HG03060 (cell line): Measurements from ENCODE around the gene PHF5A.
A peak's percentile ranks its signal among the peaks of the same experiment; 100 is the strongest.

ENCODE experiments used
- ATAC-seq: cut with Tn5 transposase; IDR thresholded peaks from one replicate; pipeline ENCODE4 v1.9.1; 2021; ENCODE audit warnings: low read depth, moderate number of reproducible peaks; ENCODE audit not compliant: unreplicated experiment

The PHF5A gene

DNA sequence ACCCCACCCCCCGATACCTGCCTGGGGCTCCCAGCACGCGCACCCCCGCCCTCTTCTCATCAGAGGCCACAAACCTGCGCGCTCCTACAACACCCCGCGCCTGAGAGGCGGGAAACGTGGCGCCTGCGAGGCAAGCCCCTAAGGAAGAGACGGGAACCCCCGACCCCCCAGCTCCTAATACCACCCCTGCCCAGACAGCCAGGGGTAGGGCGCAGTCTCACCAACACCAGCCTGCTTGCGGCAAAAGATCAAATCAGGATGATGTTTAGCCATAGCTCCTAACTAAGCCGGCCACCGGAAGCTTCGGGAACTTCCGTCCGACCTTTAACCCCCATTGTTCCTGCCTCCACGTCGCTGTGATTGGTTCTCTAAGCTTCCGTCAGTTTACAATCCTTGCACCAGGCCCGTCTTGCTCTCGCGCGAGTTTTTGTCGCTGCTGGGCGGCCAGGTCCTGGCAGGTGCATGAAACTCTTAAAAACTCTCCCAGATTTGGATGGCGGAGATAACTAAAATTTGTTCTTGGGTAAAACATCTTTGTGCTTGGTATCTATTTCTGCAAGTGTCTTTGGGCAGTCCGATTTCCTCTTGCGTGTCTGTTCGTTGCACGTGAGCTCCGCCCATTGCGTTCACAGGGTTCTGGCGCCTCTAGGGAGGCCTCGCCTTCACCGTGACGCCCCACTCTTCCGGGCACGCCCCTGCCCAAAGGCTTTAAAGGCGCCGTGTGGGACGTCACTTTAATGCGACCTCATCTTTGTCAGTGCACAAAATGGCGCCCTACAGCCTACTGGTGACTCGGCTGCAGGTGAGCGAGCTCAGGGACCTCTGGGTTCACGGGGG lies at the start of gene PHF5A, which contains the start of gene ACO2:
Gene PHF5A, minus strand, starts transcription at position 312 of the 837 bp plus-strand sequence. Its CDS starts 39 bp downstream, at position 273.
Gene ACO2, plus strand, starts transcription at position 737 of the 837 bp plus-strand sequence. Its CDS starts 30 bp downstream, at position 767.
- ATAC-seq = peak; percentile 75

GRCh38 chr22:41518048-41518347 lies 49.5 kb upstream of the PHF5A start:
- no peak for ATAC-seq

GRCh38 chr22:41517172-41518047 lies 48.9 kb upstream of the PHF5A start:
- ATAC-seq = no peak

GRCh38 chr22:41516462-41516861 lies 48.0 kb upstream of the PHF5A start:
- ATAC-seq = no peak

- ATAC-seq = no peak
These were observed 44.9 kb upstream of the PHF5A start for GRCh38 chr22:41513391-41513790.

DNA sequence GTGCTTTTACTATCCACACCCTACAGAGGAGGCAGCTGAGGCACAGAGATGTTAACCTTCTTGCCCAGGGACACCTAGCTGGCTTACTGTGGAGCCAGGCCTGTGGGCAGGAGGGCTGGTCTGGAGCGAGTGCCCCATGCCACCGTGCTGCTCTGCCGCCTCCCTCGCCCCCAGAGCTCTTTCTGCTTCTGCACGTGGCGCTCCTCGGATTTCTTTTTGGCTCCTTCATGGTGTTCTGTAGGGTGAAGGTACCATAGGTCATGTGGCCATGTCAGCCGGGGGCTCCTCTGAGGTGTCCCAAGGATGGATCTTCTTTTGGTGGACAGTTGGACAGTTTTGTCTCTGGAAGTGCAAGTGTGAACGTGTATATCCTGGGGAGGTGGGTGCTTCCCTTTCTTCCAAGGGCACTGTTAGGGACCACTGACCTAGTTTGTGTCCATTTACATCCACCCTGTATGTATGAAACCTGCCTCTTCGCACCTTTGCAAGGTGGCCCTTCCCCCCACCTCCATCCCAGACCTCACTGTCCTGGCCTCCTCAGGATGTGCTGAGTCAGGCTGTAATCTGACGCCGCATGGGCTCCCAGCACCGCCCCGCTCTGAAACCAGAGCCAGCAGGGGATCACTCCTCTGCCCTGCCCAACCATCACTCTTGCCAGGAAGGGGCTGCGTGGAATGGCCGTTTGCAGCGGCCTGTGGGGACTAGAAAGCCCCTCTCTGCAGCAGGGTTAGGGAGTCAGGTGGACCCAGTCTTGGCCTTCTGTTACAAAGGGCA lies 44.1 kb upstream of the PHF5A start:
- ATAC-seq = no peak

GRCh38 chr22:41511521-41511968 lies 43.1 kb upstream of the PHF5A start:
- ATAC-seq = no peak

- ATAC-seq = no peak
These were observed 40.3 kb upstream of the PHF5A start for GRCh38 chr22:41508770-41509170.

GRCh38 chr22:41507330-41508063 lies 39.0 kb upstream of the PHF5A start:
- ATAC-seq = no peak

DNA sequence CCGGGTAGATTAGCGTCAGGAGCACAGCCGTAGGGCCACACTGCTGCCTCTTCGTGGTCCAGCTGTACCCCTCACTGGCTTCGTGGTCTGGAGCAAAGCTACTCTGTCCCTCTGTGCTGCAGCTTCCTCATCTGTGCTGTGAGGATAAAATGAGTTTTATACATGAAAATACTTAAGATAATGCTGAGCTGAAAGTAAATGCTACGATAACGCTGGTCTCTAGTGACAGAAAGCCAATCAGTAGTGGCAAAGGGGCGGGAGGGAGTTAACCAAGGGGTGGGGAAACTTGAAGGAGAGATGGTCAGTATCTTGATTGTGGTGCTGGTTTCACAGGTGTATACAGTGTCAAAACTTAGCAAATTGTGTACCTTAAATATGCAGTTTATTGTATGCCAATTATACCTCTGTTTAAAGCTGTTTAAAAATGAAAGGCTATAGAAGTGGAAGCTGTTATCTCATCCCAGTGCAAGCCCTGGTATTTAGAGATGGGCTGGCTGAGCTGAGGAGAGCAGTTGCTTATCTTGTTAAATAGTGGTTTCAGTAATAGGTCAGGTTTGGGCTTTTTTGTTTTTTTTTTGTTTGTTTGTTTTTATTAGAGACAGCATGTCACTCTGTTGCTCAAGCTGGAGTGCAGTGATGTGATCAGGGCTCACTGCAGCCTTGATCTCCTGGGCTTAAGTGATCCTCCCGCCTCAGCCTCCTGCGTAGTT lies 37.2 kb upstream of the PHF5A start:
- no peak for ATAC-seq

- no peak for ATAC-seq
These were observed 36.3 kb upstream of the PHF5A start for GRCh38 chr22:41504816-41505215.

DNA sequence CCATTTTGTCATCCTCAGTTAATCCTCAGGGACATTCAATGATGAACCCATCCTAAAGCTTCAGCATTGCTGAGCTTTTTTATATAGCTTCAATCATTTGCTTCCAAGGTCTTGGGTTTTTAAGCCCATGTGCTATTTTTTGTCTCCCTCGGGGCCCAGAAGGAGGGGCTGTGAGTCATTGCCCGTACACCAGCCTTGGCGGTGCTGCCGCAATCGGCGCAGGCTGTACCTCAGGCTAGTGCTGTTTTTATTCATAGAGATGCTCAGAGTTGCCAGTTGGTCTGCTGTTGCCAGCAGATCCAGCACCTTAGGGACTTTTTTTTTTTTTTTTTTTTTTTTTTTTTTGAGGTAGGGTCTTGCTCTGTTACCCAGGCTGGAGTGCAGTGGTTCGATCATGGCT lies 35.9 kb upstream of the PHF5A start:
- no peak for ATAC-seq

GRCh38 chr22:41501209-41501608 lies 32.7 kb upstream of the PHF5A start:
- ATAC-seq = no peak

DNA sequence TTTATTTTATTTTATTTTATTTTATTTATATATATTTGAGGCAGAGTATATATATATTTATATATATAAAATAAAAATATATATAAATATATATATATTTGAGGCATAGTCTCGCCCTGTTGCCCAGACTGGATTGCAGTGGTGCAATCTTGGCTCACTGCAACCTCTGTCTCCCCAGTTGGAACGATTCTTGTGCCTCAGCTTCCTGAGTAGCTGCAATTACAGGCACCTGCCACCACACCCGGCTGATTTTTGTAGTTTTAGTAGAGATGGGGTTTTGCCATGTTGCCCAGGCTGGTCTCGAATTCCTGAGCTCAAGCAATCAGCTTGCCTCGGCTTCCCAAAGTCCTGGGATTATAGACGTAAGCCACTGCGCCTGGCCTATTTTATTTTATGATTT lies 31.8 kb upstream of the PHF5A start:
- no peak for ATAC-seq

DNA sequence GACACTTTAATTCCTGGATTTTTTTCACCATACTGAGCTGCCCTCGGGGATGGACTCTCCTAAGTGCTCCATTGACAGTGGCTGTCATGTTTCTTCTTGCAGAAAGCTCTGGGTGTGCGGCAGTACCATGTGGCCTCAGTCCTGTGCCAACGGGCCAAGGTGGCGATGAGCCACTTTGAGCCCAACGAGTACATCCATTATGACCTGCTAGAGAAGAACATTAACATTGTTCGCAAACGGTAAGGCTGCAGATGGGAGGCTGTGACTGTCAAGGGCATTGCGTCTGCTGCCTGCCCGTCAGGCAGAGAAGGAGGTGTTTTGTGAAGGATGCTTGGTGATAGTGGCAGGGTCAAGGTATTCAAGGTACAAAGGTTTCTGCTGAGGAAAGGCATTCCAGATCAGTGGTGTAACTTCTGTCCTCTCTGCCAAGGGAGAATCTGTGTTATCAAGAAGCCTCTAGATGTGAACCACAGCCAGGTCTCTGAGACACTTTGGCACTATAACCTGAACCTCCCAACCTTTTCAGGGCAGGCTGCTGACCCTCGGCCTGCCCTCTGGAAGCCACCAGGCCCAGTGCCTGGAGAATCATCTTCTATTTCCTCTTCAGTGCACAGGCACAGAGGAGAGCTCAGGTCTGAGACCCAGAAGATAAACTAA lies 31.3 kb upstream of the PHF5A start:
- ATAC-seq = no peak

GRCh38 chr22:41498303-41498835 lies 29.9 kb upstream of the PHF5A start:
- ATAC-seq = no peak

- ATAC-seq = no peak
These were observed 23.0 kb upstream of the PHF5A start for GRCh38 chr22:41491374-41492100.
